Measurements from ENCODE around the gene TLE4.

Gene TLE4

GRCh38 chr9:79719989-79720388 is 148.2 kb downstream of the TLE4 start:
- H3K36me3 ChIP-seq (ENCODE audit: control insufficient read depth, low read length): peaks cover 68% of the 10 kb centered on the region
- TF ChIP-seq EZH2phosphoT487 (IDR thresholded peaks at IDR 0.05; ENCODE audit: borderline replicate concordance, low read length) (no peak), CTCF (IDR thresholded peaks at IDR 0.05; ENCODE audit: low read depth, low read length, poor library complexity, severe bottlenecking) (no peak)
- H3K27ac ChIP-seq (ENCODE audit: low read depth, low read length): no peak overlapping the region

GRCh38 chr9:79731171-79731890 is 159.6 kb downstream of the TLE4 start:
- Histone ChIP-seq H3K36me3 (ENCODE audit: control insufficient read depth, low read length) (no peaks in the 10 kb centered on the region; the same call in none of the 2 replicates), H3K27me3 (ENCODE audit: control insufficient read depth, low read length) (no peaks in the 10 kb centered on the region), H3K27ac (ENCODE audit: low read depth, low read length) (no peak overlapping the region), H3K9me2 (replicated peaks; ENCODE audit: control insufficient read depth, low read length) (no peaks in the 10 kb centered on the region), H3K4me3 (ENCODE audit: low read length) (no peak overlapping the region), H3F3A (ENCODE audit: control insufficient read depth, insufficient read depth) (no peaks in the 10 kb centered on the region), H3K4me2 (ENCODE audit: low read length) (no peak overlapping the region), H3K79me2 (ENCODE audit: control insufficient read depth, low read length) (no peaks in the 10 kb centered on the region), H4K20me1 (ENCODE audit: control insufficient read depth, insufficient read depth, low read depth, low read length) (no peaks in the 10 kb centered on the region), H3K4me1 (ENCODE audit: control insufficient read depth, low read length) (no peaks in the 10 kb centered on the region), H3K9me3 (ENCODE audit: control insufficient read depth, insufficient read depth, low read length) (no peaks in the 10 kb centered on the region)
- TF ChIP-seq CTCF (IDR thresholded peaks at IDR 0.05; ENCODE audit: low read depth, low read length, poor library complexity, severe bottlenecking) (no peak), EZH2phosphoT487 (IDR thresholded peaks at IDR 0.05; ENCODE audit: borderline replicate concordance, low read length) (no peak)

More at GRCh38 chr9:79719989-79720388, 148.2 kb downstream of the TLE4 start:
- no peaks in the 10 kb centered on the region for H4K20me1 ChIP-seq (ENCODE audit: control insufficient read depth, insufficient read depth, low read depth, low read length)
- no peaks in the 10 kb centered on the region for H3K79me2 ChIP-seq (ENCODE audit: control insufficient read depth, low read length)
- no peaks in the 10 kb centered on the region for H3K4me1 ChIP-seq (ENCODE audit: control insufficient read depth, low read length)
- no peak overlapping the region for H3K4me3 ChIP-seq (ENCODE audit: low read length)
- H3K4me2 ChIP-seq (ENCODE audit: low read length): no peak overlapping the region
- no peaks in the 10 kb centered on the region for H3K27me3 ChIP-seq (ENCODE audit: control insufficient read depth, low read length)
- no peaks in the 10 kb centered on the region for H3F3A ChIP-seq (ENCODE audit: control insufficient read depth, insufficient read depth)
- H3K9me3 ChIP-seq (ENCODE audit: control insufficient read depth, insufficient read depth, low read length): no peaks in the 10 kb centered on the region
- H3K9me2 ChIP-seq (replicated peaks; ENCODE audit: control insufficient read depth, low read length): no peaks in the 10 kb centered on the region

GRCh38 chr9:79735023-79735779 is 163.4 kb downstream of the TLE4 start:
- TF ChIP-seq EZH2phosphoT487 (IDR thresholded peaks at IDR 0.05; ENCODE audit: borderline replicate concordance, low read length): no peak
- TF ChIP-seq CTCF (IDR thresholded peaks at IDR 0.05; ENCODE audit: low read depth, low read length, poor library complexity, severe bottlenecking): no peak

More at GRCh38 chr9:79735023-79735779, 163.4 kb downstream of the TLE4 start:
- Histone ChIP-seq H4K20me1 (ENCODE audit: control insufficient read depth, insufficient read depth, low read depth, low read length) (no peaks in the 10 kb centered on the region), H3K27ac (ENCODE audit: low read depth, low read length) (no peak overlapping the region), H3K4me2 (ENCODE audit: low read length) (no peak overlapping the region), H3F3A (ENCODE audit: control insufficient read depth, insufficient read depth) (no peaks in the 10 kb centered on the region), H3K79me2 (ENCODE audit: control insufficient read depth, low read length) (no peaks in the 10 kb centered on the region), H3K4me3 (ENCODE audit: low read length) (no peak overlapping the region), H3K9me3 (ENCODE audit: control insufficient read depth, insufficient read depth, low read length) (no peaks in the 10 kb centered on the region), H3K36me3 (ENCODE audit: control insufficient read depth, low read length) (no peaks in the 10 kb centered on the region), H3K4me1 (ENCODE audit: control insufficient read depth, low read length) (no peaks in the 10 kb centered on the region), H3K9me2 (replicated peaks; ENCODE audit: control insufficient read depth, low read length) (no peaks in the 10 kb centered on the region), H3K27me3 (ENCODE audit: control insufficient read depth, low read length) (no peaks in the 10 kb centered on the region)

Measured in DOHH2 (cell line).